ENCODE data around the gene GID8. TPM values are rescaled to one million over a fixed set of nuclear protein-coding genes. Genes with fewer than 3 reads are reported as not detected.

GID8 gene
- total and polyA plus RNA-seq, 2 of the 4 experiments (the other 2 are of a cell fraction), result 21.5 to 33.9 TPM

DNA sequence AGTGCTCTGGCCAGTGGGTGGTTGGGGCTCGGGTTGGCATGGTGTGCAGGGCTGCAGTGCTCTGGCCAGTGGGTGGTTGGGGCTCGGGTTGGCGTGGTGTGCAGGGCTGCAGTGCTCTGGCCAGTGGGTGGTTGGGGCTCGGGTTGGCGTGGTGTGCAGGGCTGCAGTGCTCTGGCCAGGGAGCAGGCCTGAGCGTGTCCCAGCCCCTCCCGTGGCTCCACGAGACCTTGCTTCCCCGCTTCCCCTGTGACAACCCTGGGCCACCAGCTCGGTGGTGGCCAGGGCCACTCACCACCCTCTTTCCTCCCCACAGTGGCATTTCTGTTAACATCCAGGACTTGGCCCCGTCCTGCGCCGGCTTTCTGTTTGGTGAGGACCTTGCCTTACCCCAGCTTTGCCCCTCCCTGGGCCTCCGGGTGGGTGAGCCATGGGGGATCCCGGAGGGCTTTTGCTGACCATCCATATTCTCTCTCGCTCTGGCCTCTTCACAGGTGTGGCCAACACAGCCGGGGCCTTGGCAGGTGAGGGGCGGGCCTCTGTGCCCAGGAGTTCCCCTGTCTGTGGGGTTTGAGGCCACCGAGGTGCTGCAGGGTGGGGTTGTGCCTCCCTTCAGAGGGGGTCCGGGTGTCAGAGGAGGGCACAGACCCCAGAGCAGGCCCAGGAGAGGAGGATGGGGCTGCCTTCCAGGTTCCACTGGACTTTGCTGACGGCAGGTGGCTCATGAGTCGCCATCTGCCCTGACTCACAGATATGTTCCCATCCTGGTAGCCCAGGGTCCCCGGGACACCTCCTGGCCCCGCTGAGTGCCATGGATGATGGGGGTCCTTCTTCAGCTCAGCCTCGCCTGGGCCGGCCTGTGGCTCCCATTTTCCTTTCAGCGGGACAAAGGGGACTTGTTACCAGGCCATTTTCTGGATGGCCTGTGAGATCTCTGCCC, 28.5 kb downstream of the GID8 start:
- Histone ChIP-seq H3K4me1 (ENCODE audit: control insufficient read depth, insufficient read depth, low read length) (no peaks in the 10 kb centered on the region), H3K23ac (ENCODE audit: low read depth, low read length) (no peak overlapping the region), H3K9me3 (ENCODE audit: control insufficient read depth, insufficient read depth, low read length) (no peaks in the 10 kb centered on the region), H4K91ac (ENCODE audit: insufficient read depth, low read depth, low read length) (no peak overlapping the region), H2BK20ac (ENCODE audit: low read depth, low read length) (no peak overlapping the region), H3K27ac (ENCODE audit: insufficient read depth, low read length) (no peak overlapping the region), H4K20me1 (ENCODE audit: insufficient read depth, low read length) (no peaks in the 10 kb centered on the region), H3K9ac (ENCODE audit: low read depth, low read length) (no peak overlapping the region), H3K56ac (ENCODE audit: extremely low read depth, insufficient read depth, low read length) (no peak overlapping the region), H3K9me1 (ENCODE audit: insufficient read depth, low read length) (no peaks in the 10 kb centered on the region), H2AK9ac (replicated peaks; ENCODE audit: low read depth, low read length, poor library complexity) (no peak overlapping the region), H3K4ac (ENCODE audit: low read depth, low read length) (no peak overlapping the region), H3K4me3 (ENCODE audit: insufficient read depth, low read depth, low read length) (no peak overlapping the region), H3K4me2 (ENCODE audit: low read depth, low read length) (no peak overlapping the region), H4K5ac (ENCODE audit: low read depth, low read length) (no peak overlapping the region), H3K36me3 (ENCODE audit: control insufficient read depth, insufficient read depth, low read length) (no peaks in the 10 kb centered on the region), H3K18ac (ENCODE audit: low read depth, low read length) (no peak overlapping the region), H2BK15ac (ENCODE audit: low read depth, low read length) (no peak overlapping the region), H3K79me1 (ENCODE audit: low read depth in 1 of 2, low read length in 2 of 2) (no peaks in the 10 kb centered on the region), H2AK5ac (ENCODE audit: low read depth, low read length) (no peak overlapping the region), H2BK120ac (ENCODE audit: low read depth, low read length) (no peak overlapping the region), H2BK5ac (ENCODE audit: low read depth, low read length, poor library complexity, severe bottlenecking) (no peak overlapping the region), H4K8ac (ENCODE audit: low read depth in 2 of 2, low read length in 2 of 2) (no peak overlapping the region), H3K14ac (replicated peaks; ENCODE audit: low read depth, low read length) (no peak overlapping the region), H3K27me3 (ENCODE audit: control insufficient read depth, insufficient read depth, low read length) (peaks cover 36% of the 10 kb centered on the region), H2AFZ (replicated peaks; ENCODE audit: low read length, poor library complexity) (no peak overlapping the region)
- no TSS peak for BruUV-seq (replicated peaks)
- in situ Hi-C loops (cut with MboI; ENCODE audit: low sequenced_read_pairs) (no loop called here), dilution Hi-C loops (cut with HindIII; ENCODE audit: low sequenced_read_pairs, unreplicated experiment) (no loop called here), intact Hi-C loops (cut with micrococcal nuclease) (no loop called here)
- 88% methylated on average over 9 of the region's 27 CpGs; no CpG with 5 or more reads in 1 of the 2 experiments for WGBS, 2 experiments (ENCODE audit: extremely low coverage in 2 of 2, insufficient read length in 1 of 2)
- ChIA-PET CTCF (no interaction called here), POLR2A (ENCODE audit: unreplicated experiment) (no interaction called here)
- DNase-seq (no peak), ATAC-seq (ENCODE audit: low read depth) (no peak)
- TF ChIP-seq CHD1 (IDR thresholded peaks at IDR 0.05; ENCODE audit: low read depth, low read length) (no peak), CEBPB (IDR thresholded peaks at IDR 0.05; ENCODE audit: low read depth, low read length) (no peak), POLR2A (IDR thresholded peaks at IDR 0.05; ENCODE audit: low read depth, low read length) (no peak), RAD21 (IDR thresholded peaks at IDR 0.05; ENCODE audit: low read length) (no peak), RFX5 (IDR thresholded peaks at IDR 0.05; ENCODE audit: low read depth, low read length) (no peak), FOS (IDR thresholded peaks at IDR 0.05; ENCODE audit: low read depth, low read length) (no peak), NFE2L2 (IDR thresholded peaks at IDR 0.05; ENCODE audit: low read depth, low read length) (no peak), MAFK (IDR thresholded peaks at IDR 0.05; ENCODE audit: low read depth, low read length) (no peak), SMC3 (IDR thresholded peaks at IDR 0.05; ENCODE audit: low read depth, low read length) (no peak), RCOR1 (IDR thresholded peaks at IDR 0.05; ENCODE audit: insufficient replicate concordance, low read length) (no peak), MAZ (IDR thresholded peaks at IDR 0.05; ENCODE audit: borderline replicate concordance, low read depth, low read length) (no peak), BHLHE40 (IDR thresholded peaks at IDR 0.05; ENCODE audit: low read depth, low read length) (no peak)
- TF ChIP-seq, protein P1, sequence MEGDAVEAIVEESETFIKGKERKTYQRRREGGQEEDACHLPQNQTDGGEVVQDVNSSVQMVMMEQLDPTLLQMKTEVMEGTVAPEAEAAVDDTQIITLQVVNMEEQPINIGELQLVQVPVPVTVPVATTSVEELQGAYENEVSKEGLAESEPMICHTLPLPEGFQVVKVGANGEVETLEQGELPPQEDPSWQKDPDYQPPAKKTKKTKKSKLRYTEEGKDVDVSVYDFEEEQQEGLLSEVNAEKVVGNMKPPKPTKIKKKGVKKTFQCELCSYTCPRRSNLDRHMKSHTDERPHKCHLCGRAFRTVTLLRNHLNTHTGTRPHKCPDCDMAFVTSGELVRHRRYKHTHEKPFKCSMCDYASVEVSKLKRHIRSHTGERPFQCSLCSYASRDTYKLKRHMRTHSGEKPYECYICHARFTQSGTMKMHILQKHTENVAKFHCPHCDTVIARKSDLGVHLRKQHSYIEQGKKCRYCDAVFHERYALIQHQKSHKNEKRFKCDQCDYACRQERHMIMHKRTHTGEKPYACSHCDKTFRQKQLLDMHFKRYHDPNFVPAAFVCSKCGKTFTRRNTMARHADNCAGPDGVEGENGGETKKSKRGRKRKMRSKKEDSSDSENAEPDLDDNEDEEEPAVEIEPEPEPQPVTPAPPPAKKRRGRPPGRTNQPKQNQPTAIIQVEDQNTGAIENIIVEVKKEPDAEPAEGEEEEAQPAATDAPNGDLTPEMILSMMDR (conservative IDR thresholded peaks at IDR 0.05; ENCODE audit: low read depth, low read length), result no peak
- TF ChIP-seq, protein P2, sequence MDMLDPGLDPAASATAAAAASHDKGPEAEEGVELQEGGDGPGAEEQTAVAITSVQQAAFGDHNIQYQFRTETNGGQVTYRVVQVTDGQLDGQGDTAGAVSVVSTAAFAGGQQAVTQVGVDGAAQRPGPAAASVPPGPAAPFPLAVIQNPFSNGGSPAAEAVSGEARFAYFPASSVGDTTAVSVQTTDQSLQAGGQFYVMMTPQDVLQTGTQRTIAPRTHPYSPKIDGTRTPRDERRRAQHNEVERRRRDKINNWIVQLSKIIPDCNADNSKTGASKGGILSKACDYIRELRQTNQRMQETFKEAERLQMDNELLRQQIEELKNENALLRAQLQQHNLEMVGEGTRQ (IDR thresholded peaks at IDR 0.05; ENCODE audit: low read depth, low read length), result no peak
- TF ChIP-seq, protein P3, sequence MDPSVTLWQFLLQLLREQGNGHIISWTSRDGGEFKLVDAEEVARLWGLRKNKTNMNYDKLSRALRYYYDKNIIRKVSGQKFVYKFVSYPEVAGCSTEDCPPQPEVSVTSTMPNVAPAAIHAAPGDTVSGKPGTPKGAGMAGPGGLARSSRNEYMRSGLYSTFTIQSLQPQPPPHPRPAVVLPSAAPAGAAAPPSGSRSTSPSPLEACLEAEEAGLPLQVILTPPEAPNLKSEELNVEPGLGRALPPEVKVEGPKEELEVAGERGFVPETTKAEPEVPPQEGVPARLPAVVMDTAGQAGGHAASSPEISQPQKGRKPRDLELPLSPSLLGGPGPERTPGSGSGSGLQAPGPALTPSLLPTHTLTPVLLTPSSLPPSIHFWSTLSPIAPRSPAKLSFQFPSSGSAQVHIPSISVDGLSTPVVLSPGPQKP (IDR thresholded peaks at IDR 0.05; ENCODE audit: borderline replicate concordance, low read depth, low read length), result no peak

Data from IMR-90 (cell line).